Activated T-cell treated with anti-CD3 and anti-CD28 coated beads, Interleukin-2, amount 50 U/mL, for 4 hours (primary cell): ENCODE data around the gene SYT12. TPM values are rescaled to one million over a fixed set of nuclear protein-coding genes. Genes with fewer than 3 reads are reported as not detected.

Experiments
- ATAC-seq, 2 donors: fragments of 200-7000 bp; cut with Tn5 transposase; one replicate each; pipeline ENCODE4 v1.10.0; 2021
- DNase-seq: peaks from one replicate; pipeline ENCODE4 v3.0.0-alpha.2; 2020
- H3K27me3 Mint-ChIP-seq: one replicate; pipeline ENCODE4 v1.8.0; 2021; ENCODE audit warnings: low read depth, mixed read lengths
- H3K36me3 Mint-ChIP-seq: one replicate; pipeline ENCODE4 v1.8.0; 2022; ENCODE audit warnings: mixed read lengths; ENCODE audit not compliant: insufficient read depth
- H3K4me1 Mint-ChIP-seq: one replicate; pipeline ENCODE4 v1.8.0; 2021; ENCODE audit warnings: low read depth, mixed read lengths
- H3K4me3 Mint-ChIP-seq: one replicate; pipeline ENCODE4 v1.8.0; 2021; ENCODE audit warnings: mild to moderate bottlenecking, moderate library complexity, mixed read lengths
- H3K9me3 Mint-ChIP-seq: one replicate; pipeline ENCODE4 v1.8.0; 2021; ENCODE audit warnings: mixed read lengths
- total RNA-seq, 3 donors: library from RNA; stranded (reverse); gene quantifications; one replicate each; pipeline ENCODE4 v1.2.1, GENCODE V29; 2021

Gene SYT12
- total RNA-seq, 3 donors from 2014 or later: 0.08 to 0.16 TPM; not detected in 1

DNA sequence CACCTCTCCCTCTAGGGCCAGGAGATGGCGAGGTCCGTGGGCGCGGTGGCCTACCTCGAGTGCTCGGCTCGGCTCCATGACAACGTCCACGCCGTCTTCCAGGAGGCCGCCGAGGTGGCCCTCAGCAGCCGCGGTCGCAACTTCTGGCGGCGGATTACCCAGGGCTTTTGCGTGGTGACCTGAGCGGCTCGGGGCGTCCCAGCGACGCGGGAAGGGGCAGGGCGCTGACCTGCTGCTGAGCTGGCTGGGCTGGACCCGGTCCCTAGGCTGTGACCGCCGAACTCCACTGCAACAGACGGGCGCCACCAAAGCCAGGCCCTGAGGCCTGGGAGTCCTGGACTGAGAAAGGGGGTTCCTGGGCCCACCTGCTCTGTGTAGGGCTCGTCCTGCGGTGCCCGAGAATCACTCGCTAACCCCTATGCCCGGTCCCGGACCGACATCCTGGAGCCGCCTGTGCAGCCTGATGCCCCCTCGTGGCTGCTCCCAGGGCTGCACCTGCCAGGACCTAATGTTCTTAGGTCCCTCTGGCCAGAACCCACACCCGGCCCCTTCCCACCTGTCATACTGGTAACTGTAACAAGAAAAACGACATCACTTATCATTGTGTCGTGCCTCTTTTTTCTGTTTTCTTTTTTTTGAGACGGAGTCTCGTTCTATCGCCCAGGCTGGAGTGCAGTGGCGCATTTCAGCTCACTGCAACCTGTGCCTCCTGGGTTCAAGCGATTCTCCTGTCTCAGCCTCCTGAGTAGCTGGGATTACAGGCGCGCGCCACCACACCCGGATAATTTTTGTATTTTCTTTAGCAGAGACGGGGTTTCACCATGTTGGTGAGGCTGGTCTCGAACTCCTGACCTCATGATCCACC lies 48.7 kb downstream of the SYT12 start:
- Mint-ChIP-seq H3K4me1 (no peaks in the 10 kb centered on the region), H3K27me3 (peaks cover 1% of the 10 kb centered on the region), H3K36me3 (no peaks in the 10 kb centered on the region), H3K4me3 (peak overlapping the region; percentile 48), H3K9me3 (no peaks in the 10 kb centered on the region)
- ATAC-seq (peak; percentile 92 to 93), DNase-seq (peak; percentile 65)

- Mint-ChIP-seq H3K27me3 (peaks cover 1% of the 10 kb centered on the region), H3K36me3 (no peaks in the 10 kb centered on the region), H3K9me3 (no peaks in the 10 kb centered on the region), H3K4me3 (no peak overlapping the region), H3K4me1 (no peaks in the 10 kb centered on the region)
- DNase-seq (no peak), ATAC-seq (no peak)
Observed at GRCh38 chr11:67072295-67072694, 49.4 kb downstream of the SYT12 start.

- Mint-ChIP-seq H3K9me3 (no peaks in the 10 kb centered on the region), H3K27me3 (peaks cover 1% of the 10 kb centered on the region), H3K4me1 (peaks cover 3% of the 10 kb centered on the region), H3K36me3 (no peaks in the 10 kb centered on the region), H3K4me3 (no peak overlapping the region)
- ATAC-seq: no peak
- no peak for DNase-seq
Observed at GRCh38 chr11:67073908-67074307, 51.0 kb downstream of the SYT12 start.

- Mint-ChIP-seq H3K4me3 (no peak overlapping the region), H3K27me3 (peaks cover 1% of the 10 kb centered on the region)
- ATAC-seq: no peak
Observed at GRCh38 chr11:67076202-67076601, 53.3 kb downstream of the SYT12 start.

GRCh38 chr11:67079065-67079705 lies 56.3 kb downstream of the SYT12 start:
- Mint-ChIP-seq H3K27me3 (peaks cover 4% of the 10 kb centered on the region), H3K36me3 (no peaks in the 10 kb centered on the region), H3K4me3 (no peak overlapping the region), H3K9me3 (no peaks in the 10 kb centered on the region), H3K4me1 (peaks cover 16% of the 10 kb centered on the region)
- ATAC-seq (peak in 1 of 2 donors; percentile 60), DNase-seq (no peak)

More at GRCh38 chr11:67076202-67076601, 53.3 kb downstream of the SYT12 start:
- Mint-ChIP-seq H3K36me3 (no peaks in the 10 kb centered on the region), H3K9me3 (no peaks in the 10 kb centered on the region), H3K4me1 (peaks cover 8% of the 10 kb centered on the region)
- DNase-seq: no peak

DNA sequence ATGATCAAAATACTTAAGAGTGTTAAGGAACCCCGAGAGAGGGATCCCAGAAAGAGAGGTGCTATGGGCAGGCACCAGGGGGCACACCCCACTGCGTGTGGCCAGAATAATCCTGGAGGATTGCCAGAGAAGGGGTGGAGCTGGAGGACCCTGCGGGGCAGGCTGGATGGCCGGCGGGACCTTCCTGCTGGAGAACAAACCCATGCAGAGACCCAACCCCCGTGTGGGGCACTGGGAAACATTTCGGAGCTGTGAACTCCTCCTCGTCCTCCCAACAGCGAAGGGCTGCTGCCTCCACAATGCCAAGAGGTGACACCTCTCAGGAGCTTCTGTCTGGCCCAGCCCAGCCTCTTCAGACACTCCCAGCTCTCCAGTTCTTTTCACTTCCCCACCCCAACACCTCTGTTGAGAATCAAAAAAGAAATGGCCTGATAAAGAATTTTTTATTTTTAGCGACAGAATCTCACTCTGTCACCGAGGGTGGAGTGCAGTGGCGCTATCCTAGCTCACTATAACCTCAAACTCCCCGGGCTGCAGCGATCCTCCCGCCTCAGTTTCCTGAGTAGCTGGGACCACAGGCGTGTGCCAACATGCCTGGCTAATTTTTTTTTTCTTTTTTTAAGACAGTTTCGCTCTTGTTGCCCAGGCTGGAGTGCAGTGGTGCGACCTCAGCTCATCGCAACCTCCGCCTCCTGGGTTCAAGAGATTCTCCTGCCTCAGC lies 59.3 kb downstream of the SYT12 start:
- Mint-ChIP-seq H3K4me3 (no peak overlapping the region), H3K27me3 (peaks cover 2% of the 10 kb centered on the region), H3K9me3 (no peaks in the 10 kb centered on the region), H3K4me1 (peaks cover 16% of the 10 kb centered on the region), H3K36me3 (no peaks in the 10 kb centered on the region)
- no peak for DNase-seq
- peak in 1 of 2 donors; percentile 19 for ATAC-seq

GRCh38 chr11:67083786-67084366 lies 60.9 kb downstream of the SYT12 start:
- ATAC-seq: no peak
- peaks cover 14% of the 10 kb centered on the region for H3K4me1 Mint-ChIP-seq
- no peak for DNase-seq
- H3K9me3 Mint-ChIP-seq: no peaks in the 10 kb centered on the region
- H3K27me3 Mint-ChIP-seq: peaks cover 2% of the 10 kb centered on the region
- no peak overlapping the region for H3K4me3 Mint-ChIP-seq
- no peaks in the 10 kb centered on the region for H3K36me3 Mint-ChIP-seq

DNA sequence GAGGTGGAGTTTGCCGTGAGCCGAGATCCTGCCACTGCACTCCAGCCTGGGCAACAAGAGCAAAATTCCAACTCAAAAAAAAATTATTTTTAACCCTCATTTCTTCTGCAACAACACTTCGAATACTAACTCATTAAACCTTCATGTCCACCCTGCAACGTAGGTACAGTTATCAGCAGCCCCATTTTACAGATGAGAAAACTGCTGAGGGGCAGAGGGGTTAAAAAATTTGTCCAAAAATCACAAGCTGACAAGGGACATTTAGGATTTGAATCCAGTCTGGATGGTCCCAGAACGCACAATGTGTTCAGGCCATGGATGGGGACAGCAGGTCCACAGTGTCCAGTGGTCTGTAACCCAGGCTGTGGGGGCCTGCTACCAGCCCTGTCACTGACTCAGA lies 62.7 kb downstream of the SYT12 start:
- H3K4me1 Mint-ChIP-seq: peaks cover 8% of the 10 kb centered on the region

GRCh38 chr11:67090717-67091116 lies 67.8 kb downstream of the SYT12 start:
- DNase-seq: no peak
- H3K9me3 Mint-ChIP-seq: no peaks in the 10 kb centered on the region
- no peak overlapping the region for H3K4me3 Mint-ChIP-seq
- no peaks in the 10 kb centered on the region for H3K36me3 Mint-ChIP-seq
- no peak for ATAC-seq
- no peaks in the 10 kb centered on the region for H3K27me3 Mint-ChIP-seq
- H3K4me1 Mint-ChIP-seq: no peaks in the 10 kb centered on the region

More for the DNA sequence above, 62.7 kb downstream of the SYT12 start:
- ATAC-seq (no peak), DNase-seq (no peak)
- Mint-ChIP-seq H3K9me3 (no peaks in the 10 kb centered on the region), H3K27me3 (peaks cover 2% of the 10 kb centered on the region), H3K36me3 (no peaks in the 10 kb centered on the region), H3K4me3 (no peak overlapping the region)

DNA sequence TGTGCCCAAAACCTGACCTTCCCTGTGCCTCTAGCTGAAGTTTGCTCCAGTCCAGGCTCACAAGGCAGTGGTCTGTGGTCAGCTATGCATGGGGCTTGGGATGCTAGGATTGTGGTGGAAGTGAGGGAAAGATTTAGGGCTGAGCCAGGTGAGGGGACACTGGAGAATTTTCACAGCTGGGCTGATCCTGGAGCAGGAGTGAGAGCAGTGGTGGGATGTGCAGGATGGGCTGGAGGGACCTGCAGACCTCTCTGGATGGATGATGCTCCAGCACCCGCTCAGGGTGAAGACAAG lies 72.2 kb downstream of the SYT12 start:
- DNase-seq (no peak), ATAC-seq (no peak)
- no peaks in the 10 kb centered on the region for H3K27me3 Mint-ChIP-seq
- peaks cover 9% of the 10 kb centered on the region for H3K4me1 Mint-ChIP-seq
- H3K4me3 Mint-ChIP-seq: no peak overlapping the region
- H3K36me3 Mint-ChIP-seq: no peaks in the 10 kb centered on the region
- H3K9me3 Mint-ChIP-seq: no peaks in the 10 kb centered on the region

DNA sequence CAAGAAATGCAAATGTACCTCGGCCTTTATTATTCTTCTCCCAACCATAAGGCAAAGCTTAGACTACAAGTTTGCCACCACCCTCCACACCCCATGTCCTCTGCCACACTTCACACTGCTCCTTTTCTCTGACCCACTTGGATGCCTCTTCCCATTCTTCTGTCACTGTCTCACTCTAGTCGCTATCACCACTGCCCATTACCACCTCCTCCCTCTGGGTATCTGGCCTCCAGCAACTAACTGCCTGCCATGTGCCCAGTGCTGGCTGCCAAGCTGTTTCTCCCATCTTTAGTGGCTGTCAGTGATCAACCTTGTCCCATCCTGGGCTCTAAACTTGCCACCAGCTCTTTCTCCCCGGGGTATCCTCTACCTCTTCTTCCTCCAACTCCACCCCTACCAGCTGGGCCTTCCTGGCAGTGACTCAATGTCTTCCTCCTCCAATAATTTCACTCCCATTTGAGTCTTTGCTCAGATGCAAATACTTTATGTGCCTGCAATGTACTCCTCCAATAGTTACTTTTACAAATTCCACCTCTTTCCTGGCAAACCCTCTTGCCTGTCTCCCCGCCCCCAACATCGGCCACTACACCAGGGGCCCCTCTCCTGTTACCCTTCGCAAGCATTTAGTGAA lies 76.0 kb downstream of the SYT12 start:
- DNase-seq (no peak), ATAC-seq (no peak)
- Mint-ChIP-seq H3K9me3 (no peaks in the 10 kb centered on the region), H3K4me1 (peaks cover 20% of the 10 kb centered on the region), H3K4me3 (no peak overlapping the region), H3K27me3 (no peaks in the 10 kb centered on the region), H3K36me3 (no peaks in the 10 kb centered on the region)

DNA sequence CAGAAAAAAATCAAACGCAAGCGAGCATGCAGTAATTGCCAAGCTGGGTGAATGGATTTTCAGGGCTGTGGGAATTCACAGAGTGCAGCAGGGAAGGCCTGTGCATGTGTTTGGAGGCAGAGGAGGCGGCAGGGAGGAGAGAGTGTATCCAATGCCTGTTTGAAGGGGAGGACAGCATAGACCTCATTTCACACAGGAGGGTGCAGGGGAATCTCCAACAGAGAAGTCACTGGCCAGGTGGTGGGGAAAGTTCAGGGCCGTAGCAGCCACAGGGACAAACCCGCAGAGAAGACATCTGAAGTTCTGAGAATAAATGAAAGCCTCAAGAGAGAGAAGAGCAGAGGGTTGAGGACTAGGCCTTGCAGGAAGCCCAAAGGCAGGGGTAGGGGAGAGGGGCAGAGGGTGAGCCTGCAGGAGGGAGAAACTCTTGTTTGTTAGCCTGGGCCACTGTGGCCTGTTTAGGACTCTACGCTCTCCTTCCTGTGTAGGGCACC lies 76.9 kb downstream of the SYT12 start:
- Mint-ChIP-seq H3K9me3 (no peaks in the 10 kb centered on the region), H3K4me3 (no peak overlapping the region)

More for the DNA sequence above, 76.9 kb downstream of the SYT12 start:
- Mint-ChIP-seq H3K4me1 (peaks cover 26% of the 10 kb centered on the region), H3K27me3 (no peaks in the 10 kb centered on the region), H3K36me3 (no peaks in the 10 kb centered on the region)
- DNase-seq (no peak), ATAC-seq (peak in 1 of 2 donors; percentile 11)
